DOHH2 (cell line): Measurements from ENCODE around the gene ANO4.

Experiments
- CTCF ChIP-seq: fragments of 200-600 bp; sonication (generic); IDR thresholded peaks from one replicate; pipeline ENCODE4 v1.5.1; 2014; ENCODE audit warnings: antibody characterized with exemption, mild to moderate bottlenecking, low read depth, low read length; ENCODE audit not compliant: poor library complexity, severe bottlenecking
- EZH2phosphoT487 ChIP-seq: fragments of 200-600 bp; sonication (generic); IDR thresholded peaks from 2 replicates; pipeline ENCODE4 v1.6.1; 2017; ENCODE audit warnings: borderline replicate concordance, mild to moderate bottlenecking, antibody characterized with exemption, low read length, moderate library complexity, mixed read lengths

- TF ChIP-seq CTCF (no peak), EZH2phosphoT487 (no peak)
These were observed 142.1 kb downstream of the ANO4 start for GRCh38 chr12:100936661-100937060.
